PC-9 (cell line): ENCODE measurements around the gene UGT1A7. TPM values are rescaled to one million over a fixed set of nuclear protein-coding genes. Genes with fewer than 3 reads are reported as not detected.
"Not testable (repeated sequence)": the region's sequence is repeated elsewhere in the genome, so short reads cannot be mapped to it uniquely, and the experiment has no call there.

Source experiments
- Bru-seq: library from RNA; stranded (reverse); fragments of 400-500 nt; gene quantifications from one replicate; lab custom pipeline; 2021; lab: Mats Ljungman, UMichigan
- BruChase-seq, 2 experiments: library from RNA; stranded (reverse); fragments of 400-500 nt; gene quantifications; one replicate each; lab custom pipeline; 2021; lab: Mats Ljungman, UMichigan
- BruUV-seq: library from RNA; stranded (reverse); fragments of 400-500 nt; replicated peaks from 2 replicates; lab custom pipeline; 2021; lab: Mats Ljungman, UMichigan
- CTCF ChIA-PET: fragments of 300-600 bp; sonication (Branson Sonifier 250); formaldehyde crosslinking; loops from one replicate; lab custom pipeline; 2022; ENCODE audit warnings: antibody characterized with exemption; lab: Charles Lee
- POLR2A ChIA-PET: fragments of 300-600 bp; sonication (Branson Sonifier 250); formaldehyde crosslinking; loops from one replicate; lab custom pipeline; 2022; ENCODE audit warnings: antibody characterized with exemption; ENCODE audit not compliant: unreplicated experiment; lab: Charles Lee
- DNase-seq, 2 experiments: peaks; one replicate each; pipeline versions ENCODE4 v3.0.0 to v3.0.0-alpha.2; 2015 to 2022; ENCODE audit warnings: mixed read lengths in 1 of 2
- H2AFZ ChIP-seq: fragments of 200-600 bp; sonication (generic); 2 replicates; pipeline ENCODE4 v1.8.1; 2017; ENCODE audit warnings: antibody characterized with exemption
- H3F3A ChIP-seq: fragments of 200-600 bp; sonication (generic); 2 replicates; pipeline ENCODE4 v1.8.1; 2017; ENCODE audit warnings: antibody characterized with exemption, mild to moderate bottlenecking, low read depth; ENCODE audit not compliant: insufficient read depth
- H3K27ac ChIP-seq: fragments of 200-600 bp; sonication (generic); 2 replicates; pipeline ENCODE4 v1.6.1; 2016; ENCODE audit warnings: mixed run types
- H3K27me3 ChIP-seq: fragments of 200-600 bp; sonication (generic); 2 replicates; pipeline ENCODE4 v1.6.1; 2016; ENCODE audit warnings: low read depth, mixed run types; ENCODE audit not compliant: insufficient read depth
- H3K36me3 ChIP-seq: fragments of 200-600 bp; sonication (generic); 2 replicates; pipeline ENCODE4 v1.6.1; 2016; ENCODE audit warnings: low read depth, mixed run types
- H3K4me1 ChIP-seq: fragments of 200-600 bp; sonication (generic); replicated peaks from 2 replicates; pipeline ENCODE4 v1.6.1; 2016; ENCODE audit warnings: mixed run types; ENCODE audit not compliant: insufficient read depth
- H3K4me2 ChIP-seq: fragments of 200-600 bp; sonication (generic); 2 replicates; pipeline ENCODE4 v1.6.1; 2017; ENCODE audit warnings: mixed run types
- H3K4me3 ChIP-seq: fragments of 200-600 bp; sonication (generic); 2 replicates; pipeline ENCODE4 v1.6.1; 2016; ENCODE audit warnings: mixed run types
- H3K79me2 ChIP-seq: fragments of 200-600 bp; sonication (generic); 2 replicates; pipeline ENCODE4 v1.6.1; 2017; ENCODE audit warnings: low read depth, mixed run types
- H3K9me2 ChIP-seq: fragments of 200-600 bp; sonication (generic); 2 replicates; pipeline ENCODE4 v1.8.1; 2017; ENCODE audit warnings: mild to moderate bottlenecking; ENCODE audit not compliant: insufficient read depth
- H3K9me3 ChIP-seq: fragments of 200-600 bp; sonication (generic); 2 replicates; pipeline ENCODE4 v1.8.1; 2016; ENCODE audit warnings: low read depth; ENCODE audit not compliant: insufficient read depth
- H4K20me1 ChIP-seq: fragments of 200-600 bp; sonication (generic); 2 replicates; pipeline ENCODE4 v1.8.1; 2017; ENCODE audit not compliant: insufficient read depth
- EZH2 ChIP-seq: fragments of 200-600 bp; sonication (generic); IDR thresholded peaks from 2 replicates; pipeline ENCODE4 v1.8.0; 2017; ENCODE audit warnings: antibody characterized with exemption, low read depth
- intact Hi-C: fragments of 100-400 bp; cut with micrococcal nuclease; formaldehyde crosslinking; loops from one replicate; pipeline ENCODE4 v1.10.0; 2022; ENCODE audit not compliant: unreplicated experiment
- long read RNA-seq: library from polyadenylated mRNA; stranded (forward); transcript quantifications from one replicate; pipeline ENCODE4 v2.0.0, GENCODE V29; 2022
- total RNA-seq: library from RNA; stranded (reverse); gene quantifications from 2 replicates; pipeline ENCODE4 v1.2.3, GENCODE V29; 2021
- TF ChIP-seq, protein P1 (sequence below): fragments of 200-600 bp; sonication (generic); conservative IDR thresholded peaks from 2 replicates; pipeline ENCODE4 v1.6.1; 2017; ENCODE audit warnings: mixed run types, antibody characterized with exemption, mild to moderate bottlenecking, moderate library complexity

UGT1A7 gene
- total RNA-seq (20.3 and 26.7 TPM in 2 replicates), Bru-seq, nascent RNA (not detected), BruChase-seq, experiment 1, labeled RNA remaining after a 2-hour chase (not detected), BruChase-seq, experiment 2, labeled RNA remaining after a 6-hour chase (not detected)
- long read RNA-seq: 0 reads

DNA sequence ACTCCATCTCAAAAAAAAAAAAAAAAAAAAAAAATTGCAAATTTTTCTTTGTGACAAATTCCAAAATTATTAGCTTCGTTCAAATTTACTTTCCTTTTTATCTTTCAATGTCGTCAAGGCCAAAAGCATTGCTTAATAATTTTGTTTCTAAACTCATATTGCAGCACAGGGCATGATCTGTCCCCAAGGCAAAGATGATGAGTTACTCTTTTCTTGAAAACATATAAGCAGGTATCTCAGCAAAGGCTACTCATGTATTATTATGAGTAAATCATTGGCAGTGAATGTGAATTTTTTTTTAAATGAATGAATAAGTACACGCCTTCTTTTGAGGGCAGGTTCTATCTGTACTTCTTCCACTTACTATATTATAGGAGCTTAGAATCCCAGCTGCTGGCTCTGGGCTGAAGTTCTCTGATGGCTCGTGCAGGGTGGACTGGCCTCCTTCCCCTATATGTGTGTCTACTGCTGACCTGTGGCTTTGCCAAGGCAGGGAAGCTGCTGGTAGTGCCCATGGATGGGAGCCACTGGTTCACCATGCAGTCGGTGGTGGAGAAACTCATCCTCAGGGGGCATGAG lies at the start of gene UGT1A7:
TSS of gene UGT1A7 (plus strand) at position 381 of the 579 bp plus-strand sequence. CDS start at position 418, 37 bp downstream.
- TF ChIP-seq, protein P1, sequence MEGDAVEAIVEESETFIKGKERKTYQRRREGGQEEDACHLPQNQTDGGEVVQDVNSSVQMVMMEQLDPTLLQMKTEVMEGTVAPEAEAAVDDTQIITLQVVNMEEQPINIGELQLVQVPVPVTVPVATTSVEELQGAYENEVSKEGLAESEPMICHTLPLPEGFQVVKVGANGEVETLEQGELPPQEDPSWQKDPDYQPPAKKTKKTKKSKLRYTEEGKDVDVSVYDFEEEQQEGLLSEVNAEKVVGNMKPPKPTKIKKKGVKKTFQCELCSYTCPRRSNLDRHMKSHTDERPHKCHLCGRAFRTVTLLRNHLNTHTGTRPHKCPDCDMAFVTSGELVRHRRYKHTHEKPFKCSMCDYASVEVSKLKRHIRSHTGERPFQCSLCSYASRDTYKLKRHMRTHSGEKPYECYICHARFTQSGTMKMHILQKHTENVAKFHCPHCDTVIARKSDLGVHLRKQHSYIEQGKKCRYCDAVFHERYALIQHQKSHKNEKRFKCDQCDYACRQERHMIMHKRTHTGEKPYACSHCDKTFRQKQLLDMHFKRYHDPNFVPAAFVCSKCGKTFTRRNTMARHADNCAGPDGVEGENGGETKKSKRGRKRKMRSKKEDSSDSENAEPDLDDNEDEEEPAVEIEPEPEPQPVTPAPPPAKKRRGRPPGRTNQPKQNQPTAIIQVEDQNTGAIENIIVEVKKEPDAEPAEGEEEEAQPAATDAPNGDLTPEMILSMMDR: no peak
- peak in 1 of 2 experiments; percentile 31 for DNase-seq
- Histone ChIP-seq H4K20me1 (no peaks in the 10 kb centered on the region), H3K9me2 (no peaks in the 10 kb centered on the region), H3K27me3 (no peaks in the 10 kb centered on the region), H3K4me2 (no peak within 1 kb of the TSS), H3K4me3 (no peak within 1 kb of the TSS), H3K79me2 (no peaks in the 10 kb centered on the region), H3K4me1 (no peaks in the 10 kb centered on the region), H3K36me3 (no peaks in the 10 kb centered on the region), H3F3A (no peaks in the 10 kb centered on the region), H3K27ac (no peak within 1 kb of the TSS), H2AFZ (no peak within 1 kb of the TSS), H3K9me3 (0 out of 2 replicates have a peak, but pooled peaks cover 4% of the 10 kb centered on the region)
- BruUV-seq: no TSS peak
- ChIA-PET POLR2A (interaction anchor here (0.6 kb wide), 1 partner anchor 115 kb away, joined by 7 read pairs; no protein-coding TSS in a partner anchor), CTCF (no interaction called here)
- intact Hi-C loops: no loop called here

DNA sequence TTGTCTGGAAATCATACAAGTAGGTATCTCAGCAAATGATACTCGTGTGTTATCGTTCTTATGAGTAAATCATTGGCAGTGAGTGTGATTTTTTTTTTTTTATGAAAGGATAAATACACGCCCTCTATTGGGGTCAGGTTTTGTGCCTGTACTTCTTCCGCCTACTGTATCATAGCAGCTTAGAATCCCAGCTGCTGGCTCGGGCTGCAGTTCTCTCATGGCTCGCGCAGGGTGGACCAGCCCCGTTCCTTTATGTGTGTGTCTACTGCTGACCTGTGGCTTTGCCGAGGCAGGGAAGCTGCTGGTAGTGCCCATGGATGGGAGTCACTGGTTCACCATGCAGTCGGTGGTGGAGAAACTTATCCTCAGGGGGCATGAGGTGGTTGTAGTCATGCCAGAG lies 45.4 kb upstream of the UGT1A7 start, which contains the start of gene UGT1A10:
TSS of gene UGT1A10 (plus strand) at position 143 of the 400 bp plus-strand sequence. CDS start at position 218, 75 bp downstream.
- H3K4me3 ChIP-seq, H3K36me3 ChIP-seq, CTCF ChIA-PET, H3K9me2 ChIP-seq, H3K79me2 ChIP-seq, H3F3A ChIP-seq, H2AFZ ChIP-seq, H3K4me1 ChIP-seq, intact Hi-C loops, DNase-seq, BruUV-seq, H3K9me3 ChIP-seq, H3K27ac ChIP-seq, H4K20me1 ChIP-seq, H3K27me3 ChIP-seq, H3K4me2 ChIP-seq: not testable (repeated sequence)
- POLR2A ChIA-PET: interaction anchor here (0.7 kb wide), 1 partner anchor 39 kb away, joined by 6 read pairs; no protein-coding TSS in a partner anchor

DNA sequence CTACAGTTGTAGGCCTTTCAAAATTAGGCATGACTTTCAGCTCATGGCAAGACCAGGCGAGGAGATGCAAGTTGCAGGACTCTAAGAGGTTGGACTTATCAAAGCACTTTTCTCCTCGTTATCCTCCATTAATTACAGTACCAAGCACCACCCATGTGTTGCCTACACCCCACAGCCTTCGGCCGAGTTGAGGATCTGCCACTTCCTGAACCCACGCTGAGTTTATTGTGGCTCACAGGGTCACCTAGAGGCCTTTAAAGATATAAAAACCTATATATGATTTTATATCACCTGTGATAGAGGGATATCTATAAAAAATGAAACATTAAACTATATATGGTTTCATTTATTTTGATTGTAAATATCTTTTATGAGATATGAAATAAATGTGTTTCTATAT lies 42.9 kb upstream of the UGT1A7 start:
- no peaks in the 10 kb centered on the region for H3K36me3 ChIP-seq
- TF ChIP-seq EZH2: no peak
- TF ChIP-seq, protein P1: no peak

More for the DNA sequence above, 42.9 kb upstream of the UGT1A7 start:
- Histone ChIP-seq H3K27me3 (no peaks in the 10 kb centered on the region), H3K4me3 (no peak overlapping the region), H3F3A (peaks cover 9% of the 10 kb centered on the region), H3K9me3 (peaks cover 6% of the 10 kb centered on the region; the same call in 1 of the 2 replicates), H3K4me2 (no peak overlapping the region), H3K79me2 (no peaks in the 10 kb centered on the region), H4K20me1 (no peaks in the 10 kb centered on the region), H3K27ac (no peak overlapping the region), H3K9me2 (no peaks in the 10 kb centered on the region), H3K4me1 (peaks cover 13% of the 10 kb centered on the region; the same call in 1 of the 2 replicates), H2AFZ (no peak overlapping the region)
- CTCF ChIA-PET: no interaction called here
- BruUV-seq: no TSS peak
- intact Hi-C loops: no loop called here
- POLR2A ChIA-PET: no interaction called here
- no peak for DNase-seq
